Loucy (cell line): ENCODE results near the gene SSH2.

Experiments
- EZH2phosphoT487 ChIP-seq: fragments of 200-600 bp; IDR thresholded peaks from 2 replicates; pipeline ENCODE4 v1.6.1; 2018; ENCODE audit warnings: antibody characterized with exemption, mild to moderate bottlenecking, moderate library complexity, borderline replicate concordance
- TF ChIP-seq, protein P1 (sequence below): fragments of 200-600 bp; sonication (generic); conservative IDR thresholded peaks from 2 replicates; pipeline ENCODE4 v1.5.1; 2014; ENCODE audit warnings: mild to moderate bottlenecking, antibody characterized with exemption, low read length

GRCh38 chr17:29862951-29863350, 67.1 kb downstream of the SSH2 start:
- TF ChIP-seq, protein P1, sequence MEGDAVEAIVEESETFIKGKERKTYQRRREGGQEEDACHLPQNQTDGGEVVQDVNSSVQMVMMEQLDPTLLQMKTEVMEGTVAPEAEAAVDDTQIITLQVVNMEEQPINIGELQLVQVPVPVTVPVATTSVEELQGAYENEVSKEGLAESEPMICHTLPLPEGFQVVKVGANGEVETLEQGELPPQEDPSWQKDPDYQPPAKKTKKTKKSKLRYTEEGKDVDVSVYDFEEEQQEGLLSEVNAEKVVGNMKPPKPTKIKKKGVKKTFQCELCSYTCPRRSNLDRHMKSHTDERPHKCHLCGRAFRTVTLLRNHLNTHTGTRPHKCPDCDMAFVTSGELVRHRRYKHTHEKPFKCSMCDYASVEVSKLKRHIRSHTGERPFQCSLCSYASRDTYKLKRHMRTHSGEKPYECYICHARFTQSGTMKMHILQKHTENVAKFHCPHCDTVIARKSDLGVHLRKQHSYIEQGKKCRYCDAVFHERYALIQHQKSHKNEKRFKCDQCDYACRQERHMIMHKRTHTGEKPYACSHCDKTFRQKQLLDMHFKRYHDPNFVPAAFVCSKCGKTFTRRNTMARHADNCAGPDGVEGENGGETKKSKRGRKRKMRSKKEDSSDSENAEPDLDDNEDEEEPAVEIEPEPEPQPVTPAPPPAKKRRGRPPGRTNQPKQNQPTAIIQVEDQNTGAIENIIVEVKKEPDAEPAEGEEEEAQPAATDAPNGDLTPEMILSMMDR: no peak
- no peak for TF ChIP-seq EZH2phosphoT487
